ENCODE results near the gene MAP3K12. TPM values are rescaled to one million over a fixed set of nuclear protein-coding genes. Genes with fewer than 3 reads are reported as not detected.

MAP3K12 gene
- total and polyA plus RNA-seq, 2 of the 4 experiments (the other 2 are of a cell fraction), result 29.0 to 52.5 TPM

- TF ChIP-seq BHLHE40 (IDR thresholded peaks at IDR 0.05; ENCODE audit: low read depth, low read length) (no peak), RAD21 (IDR thresholded peaks at IDR 0.05; ENCODE audit: low read length) (no peak), CHD1 (IDR thresholded peaks at IDR 0.05; ENCODE audit: low read depth, low read length) (no peak), CEBPB (IDR thresholded peaks at IDR 0.05; ENCODE audit: low read depth, low read length) (no peak), NFE2L2 (IDR thresholded peaks at IDR 0.05; ENCODE audit: low read depth, low read length) (no peak), MAFK (IDR thresholded peaks at IDR 0.05; ENCODE audit: low read depth, low read length) (no peak), RFX5 (IDR thresholded peaks at IDR 0.05; ENCODE audit: low read depth, low read length) (no peak), FOS (IDR thresholded peaks at IDR 0.05; ENCODE audit: low read depth, low read length) (no peak), POLR2A (IDR thresholded peaks at IDR 0.05; ENCODE audit: low read depth, low read length) (no peak), CTCF (conservative IDR thresholded peaks at IDR 0.05; ENCODE audit: low read depth, low read length) (no peak), SMC3 (IDR thresholded peaks at IDR 0.05; ENCODE audit: low read depth, low read length) (no peak)
- CTCF ChIA-PET, result interaction anchor here (0.6 kb wide), 1 partner anchor 10 kb away, joined by 3 read pairs; no protein-coding TSS in a partner anchor
- WGBS, 2 experiments (ENCODE audit: extremely low coverage in 2 of 2, insufficient read length in 1 of 2), result no CpG with 5 or more reads among the region's 2 CpGs
Measured at GRCh38 chr12:53467880-53468279, 31.4 kb downstream of the MAP3K12 start.

More at GRCh38 chr12:53467880-53468279, 31.4 kb downstream of the MAP3K12 start:
- Histone ChIP-seq H3K9me1 (ENCODE audit: insufficient read depth, low read length) (no peaks in the 10 kb centered on the region; the same call in 1 of the 2 replicates), H3K56ac (ENCODE audit: extremely low read depth, insufficient read depth, low read length) (no peak overlapping the region), H2AK9ac (replicated peaks; ENCODE audit: low read depth, low read length, poor library complexity) (no peak overlapping the region), H2BK5ac (ENCODE audit: low read depth, low read length, poor library complexity, severe bottlenecking) (no peak overlapping the region), H3K4me3 (ENCODE audit: insufficient read depth, low read depth, low read length) (no peak overlapping the region), H3K23ac (ENCODE audit: low read depth, low read length) (no peak overlapping the region), H2BK15ac (ENCODE audit: low read depth, low read length) (no peak overlapping the region), H4K5ac (ENCODE audit: low read depth, low read length) (no peak overlapping the region), H3K36me3 (ENCODE audit: control insufficient read depth, insufficient read depth, low read length) (peaks cover 84% of the 10 kb centered on the region), H4K20me1 (ENCODE audit: insufficient read depth, low read length) (peaks cover 81% of the 10 kb centered on the region), H2BK20ac (ENCODE audit: low read depth, low read length) (no peak overlapping the region), H2BK120ac (ENCODE audit: low read depth, low read length) (no peak overlapping the region), H2AFZ (replicated peaks; ENCODE audit: low read length, poor library complexity) (no peak overlapping the region), H2AK5ac (ENCODE audit: low read depth, low read length) (no peak overlapping the region), H3K9me3 (ENCODE audit: control insufficient read depth, insufficient read depth, low read length) (no peaks in the 10 kb centered on the region), H4K8ac (ENCODE audit: low read depth in 2 of 2, low read length in 2 of 2) (no peak overlapping the region), H3K18ac (ENCODE audit: low read depth, low read length) (no peak overlapping the region), H3K79me1 (ENCODE audit: low read depth in 1 of 2, low read length in 2 of 2) (peaks cover 38 to 72% of the 10 kb centered on the region in 2 experiments), H3K27ac (ENCODE audit: insufficient read depth, low read length) (no peak overlapping the region), H3K4me1 (ENCODE audit: control insufficient read depth, insufficient read depth, low read length) (peaks cover 5% of the 10 kb centered on the region; the same call in 1 of the 2 replicates), H3K9ac (ENCODE audit: low read depth, low read length) (no peak overlapping the region), H3K14ac (replicated peaks; ENCODE audit: low read depth, low read length) (no peak overlapping the region), H3K4me2 (ENCODE audit: low read depth, low read length) (no peak overlapping the region), H3K4ac (ENCODE audit: low read depth, low read length) (no peak overlapping the region), H3K27me3 (ENCODE audit: control insufficient read depth, insufficient read depth, low read length) (no peaks in the 10 kb centered on the region), H4K91ac (ENCODE audit: insufficient read depth, low read depth, low read length) (no peak overlapping the region)
- in situ Hi-C loops (cut with MboI; ENCODE audit: low sequenced_read_pairs) (no loop called here), intact Hi-C loops (cut with micrococcal nuclease) (loop anchor here (1.0 kb wide), 1 partner anchor 12 kb away; no protein-coding TSS in a partner anchor), dilution Hi-C loops (cut with HindIII; ENCODE audit: low sequenced_read_pairs, unreplicated experiment) (no loop called here)
- ATAC-seq (ENCODE audit: low read depth), result no peak
- BruUV-seq (replicated peaks), result no TSS peak
- POLR2A ChIA-PET (ENCODE audit: unreplicated experiment), result no interaction called here
- no peak for DNase-seq

Measured in IMR-90 (cell line).